Erythroblast (primary cell): ENCODE measurements around the gene TMEM187.

Source experiments
- DNase-seq, 2 experiments: peaks; one replicate each; lab custom pipeline; 2025; lab: John Stamatoyannopoulos, UW
- GATA1 ChIP-seq: IDR thresholded peaks from 2 replicates; pipeline ENCODE4 v1.6.1; 2011; ENCODE audit warnings: low read depth, mild to moderate bottlenecking, control low read depth, low read length, moderate library complexity
- POLR2A ChIP-seq: IDR thresholded peaks from 2 replicates; pipeline ENCODE4 v1.6.1; 2011; ENCODE audit warnings: mild to moderate bottlenecking, low read length

TMEM187 gene

GRCh38 chrX:154015581-154016264, 43.2 kb downstream of the TMEM187 start:
- TF ChIP-seq POLR2A: no peak
- TF ChIP-seq GATA1: no peak
- no peak for DNase-seq

GRCh38 chrX:154016366-154017076, 44.0 kb downstream of the TMEM187 start:
- no peak for DNase-seq
- TF ChIP-seq GATA1 (no peak), POLR2A (no peak)

- TF ChIP-seq GATA1: no peak
- no peak for TF ChIP-seq POLR2A
- no peak for DNase-seq
Measured at GRCh38 chrX:154017766-154018517, 45.4 kb downstream of the TMEM187 start.

GRCh38 chrX:154018518-154019060, 46.0 kb downstream of the TMEM187 start:
- DNase-seq: peak in 1 of 2 experiments; percentile 37
- TF ChIP-seq GATA1 (no peak), POLR2A (no peak)

GRCh38 chrX:154019061-154019621, 46.6 kb downstream of the TMEM187 start:
- DNase-seq: peak; percentile 52 to 58
- TF ChIP-seq POLR2A (no peak), GATA1 (no peak)

- DNase-seq: peak; percentile 66 to 79
- TF ChIP-seq POLR2A (peak; percentile 49), GATA1 (no peak)
Measured at GRCh38 chrX:154019633-154020528, 47.3 kb downstream of the TMEM187 start, which contains the start of gene IRAK1. Gene IRAK1 (minus strand): TSS chrX:154019902. CDS start chrX:154019812, 90 bp downstream.

GRCh38 chrX:154020536-154021115, 48.1 kb downstream of the TMEM187 start:
- TF ChIP-seq POLR2A (no peak), GATA1 (no peak)
- DNase-seq: peak in 1 of 2 experiments; percentile 30

- no peak for TF ChIP-seq POLR2A
- TF ChIP-seq GATA1: no peak
- peak; percentile 17 to 27 for DNase-seq
Measured at GRCh38 chrX:154021131-154021611, 48.6 kb downstream of the TMEM187 start.

- no peak for DNase-seq
- no peak for TF ChIP-seq POLR2A
- no peak for TF ChIP-seq GATA1
Measured at GRCh38 chrX:154022108-154022507, 49.6 kb downstream of the TMEM187 start.

- TF ChIP-seq GATA1: no peak
- TF ChIP-seq POLR2A: no peak
- no peak for DNase-seq
Measured at GRCh38 chrX:154023276-154024000, 50.9 kb downstream of the TMEM187 start.

- TF ChIP-seq POLR2A (no peak), GATA1 (no peak)
- DNase-seq: no peak
Measured at GRCh38 chrX:154024271-154024670, 51.7 kb downstream of the TMEM187 start.
